A204.1 (cell line): ENCODE measurements around the gene GBE1.
"Not testable (repeated sequence)": the region's sequence is repeated elsewhere in the genome, so short reads cannot be mapped to it uniquely, and the experiment has no call there.

Source experiments
- FAIRE-seq: peaks from 2 replicates; lab custom pipeline; 2012; peaks lifted over from hg19 to GRCh38; lab: Jason Lieb, UNC

The GBE1 gene

DNA sequence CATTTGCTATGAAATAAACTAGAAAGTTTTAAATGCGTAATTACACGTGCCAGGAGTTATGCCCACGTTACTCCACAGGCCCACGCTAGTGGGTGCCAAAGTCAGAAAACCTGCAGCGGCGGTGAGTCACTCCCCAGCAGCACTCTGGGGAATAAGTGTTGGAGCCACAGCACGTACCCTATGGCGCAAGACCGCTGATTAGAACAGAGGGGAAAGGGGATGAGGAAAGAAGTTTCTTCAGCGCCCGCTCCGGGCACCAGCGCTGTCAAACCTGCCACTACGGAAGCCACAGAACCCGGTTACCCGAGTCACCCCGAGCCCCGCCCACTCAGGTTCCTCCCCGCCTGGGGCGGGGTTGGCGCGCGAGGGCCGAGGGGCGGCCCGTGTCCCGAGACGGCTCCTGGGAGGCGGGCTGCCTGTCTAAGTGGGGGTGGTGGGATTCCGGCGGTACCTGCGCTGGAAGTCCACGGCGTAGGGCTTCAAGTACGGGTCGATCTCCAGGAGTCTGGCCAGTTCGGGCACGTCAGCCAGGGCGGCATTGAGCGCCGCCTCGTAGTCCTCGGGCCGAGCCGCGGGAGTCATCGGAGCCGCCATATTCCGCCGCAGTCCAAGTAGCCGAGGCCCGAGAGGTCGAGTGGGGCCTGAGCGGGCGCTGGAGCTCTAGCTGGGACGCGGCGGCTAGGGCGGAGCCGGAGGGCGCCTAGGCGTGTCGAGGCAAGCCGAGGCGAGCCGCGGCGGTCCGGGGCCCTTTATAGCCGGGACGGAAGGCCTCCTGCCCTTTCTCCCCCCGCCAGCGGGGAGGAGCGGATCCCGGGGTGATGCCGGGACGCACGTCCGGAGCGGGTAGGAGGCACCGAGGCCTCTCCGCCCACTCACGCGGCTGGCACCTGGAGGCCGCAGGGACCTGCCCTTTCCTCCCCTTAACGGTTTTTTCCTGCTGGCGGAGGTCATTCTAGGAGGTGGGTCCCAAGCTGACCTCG is at the start of gene GBE1:
Gene GBE1 (minus strand): TSS at position 722 of the 980 bp plus-strand sequence. CDS start 128 bp downstream, at position 594.
- no peak for FAIRE-seq

- no peak for FAIRE-seq
Measured at GRCh38 chr3:81808900-81809299, 47.5 kb upstream of the GBE1 start.

DNA sequence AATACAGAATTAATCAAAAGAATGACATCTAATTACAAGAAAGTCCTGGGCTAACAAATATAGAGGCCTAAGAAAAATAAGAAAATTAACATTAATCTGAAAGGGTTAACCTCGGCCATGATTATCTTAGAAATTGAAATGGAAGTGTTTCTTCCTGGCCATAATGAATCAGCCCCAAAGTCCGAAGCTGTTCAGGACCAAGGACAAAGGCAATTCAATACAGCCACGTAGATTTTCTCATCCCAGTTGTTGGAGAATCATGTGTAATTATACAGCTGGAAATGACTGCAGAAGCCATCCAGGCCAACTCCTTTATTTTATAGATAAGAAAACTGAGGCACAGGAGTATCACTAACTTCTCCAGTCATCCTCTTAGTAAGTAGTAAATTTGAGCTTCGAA is 38.0 kb upstream of the GBE1 start:
- no peak for FAIRE-seq

DNA sequence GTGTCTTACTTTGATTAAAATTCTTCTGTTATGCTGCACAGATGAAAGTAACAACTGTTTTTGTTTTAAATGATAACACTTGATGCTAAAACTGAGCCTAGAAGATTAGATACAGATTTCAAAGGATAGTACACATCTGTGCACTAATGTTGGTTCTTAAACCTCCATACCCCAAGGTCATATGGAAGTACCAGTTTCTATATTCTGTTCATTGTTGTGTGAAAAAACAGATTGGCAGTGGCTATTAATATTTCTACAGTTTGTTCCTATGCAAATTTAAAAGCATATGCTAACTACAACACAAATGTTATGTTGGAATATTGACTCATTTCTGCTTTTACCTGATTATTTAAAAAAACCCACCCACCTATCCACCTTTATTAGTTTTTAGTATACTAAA is 32.0 kb upstream of the GBE1 start:
- no peak for FAIRE-seq

GRCh38 chr3:81790117-81790516 is 28.7 kb upstream of the GBE1 start:
- no peak for FAIRE-seq

GRCh38 chr3:81789691-81790090 is 28.2 kb upstream of the GBE1 start:
- FAIRE-seq = no peak

DNA sequence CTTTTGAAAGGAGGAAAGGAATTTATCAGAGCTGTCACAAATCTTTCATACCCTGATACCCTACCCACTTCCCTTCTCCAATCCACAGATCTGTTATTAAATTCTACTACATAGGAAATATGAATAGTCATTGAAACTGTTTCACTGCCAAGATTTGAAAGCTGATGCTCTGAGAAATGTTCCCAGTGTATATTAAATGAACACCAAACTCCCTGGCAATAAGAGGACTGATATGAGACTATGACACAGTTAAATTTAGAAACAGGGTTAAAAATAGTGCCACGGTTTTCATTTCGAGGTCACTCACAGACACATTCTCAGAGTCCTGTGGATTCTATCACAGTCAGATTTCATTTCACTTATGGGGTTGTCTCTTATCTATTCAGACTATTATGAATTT is 27.2 kb upstream of the GBE1 start:
- FAIRE-seq = no peak

DNA sequence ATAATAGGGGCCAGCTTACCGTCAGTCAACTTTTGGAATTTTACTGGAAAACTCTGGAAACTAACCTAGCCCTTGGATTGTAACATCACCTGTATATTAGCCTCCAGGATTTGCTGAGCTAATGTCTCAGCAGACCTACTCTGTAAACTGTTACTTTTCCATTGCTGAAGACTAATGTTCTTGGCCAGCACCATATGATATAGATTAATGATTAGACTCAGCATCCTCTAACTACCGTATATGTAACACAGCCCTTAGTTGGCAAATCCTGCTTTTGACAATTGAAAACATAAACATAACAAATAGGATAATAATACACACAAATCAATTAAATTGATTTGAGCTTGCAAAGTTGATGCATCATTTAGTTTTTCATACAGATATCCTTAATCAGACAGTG is 26.6 kb upstream of the GBE1 start:
- FAIRE-seq = no peak

DNA sequence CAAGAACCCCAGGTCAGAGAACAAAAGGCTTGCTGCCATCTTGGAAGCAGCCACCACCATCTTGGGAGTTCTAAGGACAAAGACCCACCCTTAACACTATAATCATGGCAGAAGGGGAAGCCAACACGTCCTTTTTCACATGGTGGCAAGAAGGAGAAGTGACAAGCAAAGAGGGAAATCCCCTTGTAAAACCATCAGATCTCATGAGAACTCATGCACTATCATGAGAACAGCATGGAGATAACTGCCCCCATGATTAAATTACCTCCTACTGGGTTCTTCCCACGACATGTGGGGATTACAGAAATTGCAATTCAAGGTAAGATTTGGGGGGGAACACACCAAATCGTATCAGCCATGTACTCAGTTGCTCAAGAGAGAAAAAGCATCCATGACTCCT is 21.1 kb upstream of the GBE1 start:
- no peak for FAIRE-seq

- FAIRE-seq = no peak
Measured at GRCh38 chr3:81778678-81779182, 17.3 kb upstream of the GBE1 start.

GRCh38 chr3:81776643-81777042 is 15.2 kb upstream of the GBE1 start:
- no peak for FAIRE-seq

GRCh38 chr3:81770710-81771109 is 9.3 kb upstream of the GBE1 start:
- FAIRE-seq = no peak

DNA sequence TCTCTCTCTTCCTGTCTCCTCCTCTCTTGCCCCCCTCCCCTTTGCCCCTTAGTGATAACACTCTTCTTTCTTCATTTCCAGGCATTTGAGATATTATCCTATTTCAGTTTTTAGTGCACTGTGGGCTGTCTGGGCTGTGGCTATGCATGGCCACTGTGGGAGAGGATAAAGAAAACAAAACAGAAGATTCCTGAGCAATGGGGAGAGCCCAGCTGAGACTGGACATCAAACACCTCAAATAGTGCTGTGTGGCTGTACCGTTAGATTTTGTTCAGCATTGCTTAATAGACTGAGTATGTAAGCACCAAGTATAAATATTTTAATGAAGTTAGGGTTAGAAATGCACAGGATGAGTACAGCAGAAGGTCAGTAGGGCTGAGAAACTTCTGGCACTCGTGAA is 7.9 kb upstream of the GBE1 start:
- FAIRE-seq = no peak

DNA sequence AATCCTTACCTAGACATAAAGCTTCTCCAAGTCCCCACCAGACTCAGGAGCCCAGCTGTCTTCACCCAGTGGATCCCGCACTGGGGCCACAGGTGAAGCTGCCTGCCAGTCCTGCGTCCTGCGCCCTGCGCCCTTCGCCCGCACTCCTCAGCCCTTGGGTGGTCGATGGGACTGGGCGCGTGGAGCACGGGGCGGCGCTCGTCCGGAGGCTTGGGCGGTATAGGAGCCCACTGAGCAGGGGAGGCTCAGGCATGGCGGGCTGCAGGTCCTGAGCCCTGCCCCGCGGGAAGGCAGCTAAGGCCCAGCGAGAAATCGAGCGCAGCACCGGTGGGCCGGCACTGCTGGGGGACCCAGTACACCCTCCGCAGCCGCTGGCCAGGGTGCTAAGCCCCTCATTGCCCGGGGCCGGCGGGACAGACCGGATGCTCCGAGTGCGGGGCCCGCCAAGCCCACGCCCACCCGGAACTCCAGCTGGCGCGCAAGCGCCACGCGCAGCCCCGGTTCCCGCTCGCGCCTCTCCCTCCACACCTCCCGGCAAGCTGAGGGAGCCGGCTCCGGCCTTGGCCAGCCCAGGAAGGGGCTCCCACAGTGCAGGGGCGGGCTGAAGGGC is 5.9 kb upstream of the GBE1 start:
- not testable (repeated sequence) for FAIRE-seq

DNA sequence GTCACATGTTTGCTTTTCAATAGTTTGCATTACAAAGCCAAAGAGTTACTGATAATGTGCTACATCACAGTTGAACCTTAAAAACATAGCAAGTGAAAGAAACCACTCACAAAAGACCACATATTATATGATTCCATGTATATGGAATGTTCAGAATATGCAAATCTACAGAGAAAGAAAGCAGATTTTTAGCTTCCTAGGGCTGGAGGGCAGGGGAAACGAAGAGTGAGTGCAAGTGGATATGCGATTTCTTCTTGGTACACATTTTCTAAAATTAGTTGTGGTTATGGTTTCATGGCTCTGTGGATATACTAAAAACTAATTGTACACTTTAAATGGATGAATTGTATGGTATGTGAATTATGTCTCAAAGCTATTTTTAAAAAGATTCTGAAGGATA is 4.0 kb upstream of the GBE1 start:
- no peak for FAIRE-seq

DNA sequence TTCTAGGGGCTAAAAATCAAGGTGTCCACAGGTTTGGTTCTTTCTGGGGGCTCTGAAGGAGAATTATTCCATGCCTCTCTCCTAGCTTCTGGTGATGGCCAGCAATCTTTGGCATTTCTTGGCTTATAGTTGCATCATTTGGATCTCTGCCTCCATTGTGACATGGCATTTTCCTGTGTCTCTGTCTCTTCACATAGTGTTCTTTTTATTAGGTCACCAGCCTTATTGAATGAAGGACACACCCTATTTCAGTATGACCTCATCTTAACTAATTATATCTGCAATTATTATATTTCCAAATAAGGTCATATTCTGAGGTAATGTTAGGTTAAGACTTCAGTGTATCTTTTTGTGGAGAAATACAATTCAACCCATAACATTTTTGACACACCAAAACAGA is 3.2 kb upstream of the GBE1 start:
- no peak for FAIRE-seq

GRCh38 chr3:81764002-81764401 is 2.6 kb upstream of the GBE1 start:
- no peak for FAIRE-seq

- FAIRE-seq = no peak
Measured at GRCh38 chr3:81763001-81763400, 1.6 kb upstream of the GBE1 start.

DNA sequence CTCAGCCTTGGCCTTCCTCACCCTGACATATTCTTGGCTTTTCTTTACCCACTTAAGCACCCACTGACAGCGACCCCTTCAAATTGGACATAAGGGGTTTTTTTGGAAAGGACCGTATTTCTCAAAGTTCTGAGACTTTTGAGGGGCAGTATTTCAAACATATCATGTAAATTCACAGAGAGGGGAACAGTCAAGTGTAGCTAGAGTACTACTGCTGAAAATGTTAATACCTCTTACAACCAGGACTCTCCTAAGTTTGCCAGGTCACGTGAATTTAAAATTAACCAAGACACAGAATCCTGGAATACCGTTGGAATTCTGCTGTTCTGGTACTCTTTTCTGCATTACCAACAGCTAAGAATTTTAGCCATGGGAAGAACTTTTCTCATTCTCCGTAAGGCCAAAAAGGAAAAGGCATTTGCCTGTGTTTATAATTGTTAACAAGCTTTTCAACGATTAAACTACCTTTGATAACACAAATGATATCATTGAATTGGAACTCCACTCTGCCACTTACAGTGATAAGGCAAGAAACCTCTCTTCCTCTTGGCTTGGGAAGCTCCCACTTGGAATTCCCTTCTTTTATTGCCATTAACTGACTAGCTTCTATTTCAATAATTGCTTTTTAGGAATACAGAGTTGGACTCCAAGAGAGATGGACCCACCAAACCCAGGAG is 597 bp upstream of the GBE1 start:
- FAIRE-seq = no peak

- no peak for FAIRE-seq
Measured at GRCh38 chr3:81760215-81760614, 1.2 kb downstream of the GBE1 start.

GRCh38 chr3:81758771-81759170 is 2.7 kb downstream of the GBE1 start:
- FAIRE-seq = not testable (repeated sequence)

GRCh38 chr3:81758275-81758674 is 3.2 kb downstream of the GBE1 start:
- FAIRE-seq = no peak
